GM19455 (cell line): ENCODE data around the gene ZBTB45.

Source experiments
- ATAC-seq: cut with Tn5 transposase; IDR thresholded peaks from one replicate; pipeline ENCODE4 v1.9.1; 2021; ENCODE audit not compliant: unreplicated experiment

The ZBTB45 gene

DNA sequence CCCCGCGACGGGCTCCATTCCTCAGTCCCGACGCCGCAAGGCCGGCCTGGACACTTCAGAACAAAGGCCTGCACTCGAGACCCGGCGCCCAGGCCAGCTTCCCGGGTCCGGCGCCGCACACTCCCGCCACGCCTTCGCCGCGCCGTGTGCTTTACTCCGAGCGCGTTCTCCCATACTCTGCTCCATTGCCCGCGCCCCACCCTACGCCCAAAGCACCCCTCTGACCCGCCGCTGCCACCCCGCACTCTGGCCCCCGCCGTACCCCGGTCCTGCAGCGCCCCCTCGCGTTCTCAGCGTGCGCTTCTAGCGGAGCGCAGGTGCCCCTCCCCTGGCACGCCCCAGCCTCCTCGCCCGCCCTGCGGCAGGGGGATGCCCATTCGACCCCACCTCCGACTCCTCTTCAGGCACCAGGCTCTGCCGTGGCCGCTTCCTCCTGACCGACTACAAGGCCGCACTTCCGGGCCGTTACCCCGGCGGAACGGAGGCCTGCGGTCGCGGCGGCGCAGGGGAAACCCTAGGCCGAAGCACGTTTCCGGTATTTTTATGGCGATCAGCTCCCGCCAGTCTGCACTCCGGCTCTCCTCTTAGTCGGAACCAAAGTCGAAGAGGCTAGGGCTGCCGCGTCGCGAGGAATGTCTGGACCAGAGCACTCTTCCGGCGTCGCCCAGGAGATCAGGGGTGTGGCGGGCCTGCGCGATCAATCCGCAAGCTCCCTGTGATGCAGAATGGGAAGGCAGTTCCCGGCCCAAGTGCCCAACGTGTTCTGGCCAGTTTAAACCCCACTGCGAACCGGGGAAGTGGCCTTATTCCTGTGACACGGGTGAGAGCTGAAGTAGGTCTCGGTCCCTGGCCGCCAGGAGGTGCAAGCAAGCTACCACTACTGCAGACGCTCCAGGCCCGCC is at the start of gene ZBTB45:
TSS of gene ZBTB45 (minus strand) at position 456 of the 902 bp plus-strand sequence. CDS start 2,137 bp downstream, outside the sequence.
- ATAC-seq, result peak; percentile 73

DNA sequence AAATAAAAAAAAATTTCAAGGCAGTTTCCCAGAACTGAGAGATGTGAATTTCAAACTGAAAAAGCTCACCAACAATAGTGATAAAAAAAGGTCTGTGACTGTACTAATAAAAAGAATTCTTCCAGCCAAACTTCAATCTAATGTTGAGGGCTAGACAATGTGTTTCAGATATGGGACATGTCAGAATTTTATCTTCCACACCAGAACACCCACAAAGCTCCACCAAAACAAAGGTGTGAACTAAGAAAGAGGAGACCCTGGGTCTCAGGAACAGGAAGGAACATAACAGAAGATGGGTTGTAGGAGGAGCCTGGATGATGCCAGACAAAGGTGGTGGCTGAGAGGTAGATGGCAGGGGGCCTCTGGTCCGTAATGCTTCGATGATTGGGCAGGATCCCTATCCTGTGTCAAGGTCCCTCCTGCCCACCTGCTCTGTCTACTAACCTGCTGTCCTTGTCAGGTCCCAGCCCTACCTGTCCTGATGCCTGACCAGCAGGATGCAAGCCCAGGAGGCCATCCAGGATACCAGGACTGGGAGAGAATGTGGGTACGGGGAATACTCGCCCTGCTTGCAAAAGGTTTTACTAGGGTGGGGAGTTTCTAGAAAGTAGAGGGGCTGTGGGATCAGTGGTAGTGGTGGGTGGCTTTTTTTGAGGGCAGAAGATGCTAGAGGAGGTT is 49.0 kb upstream of the ZBTB45 start:
- no peak for ATAC-seq

DNA sequence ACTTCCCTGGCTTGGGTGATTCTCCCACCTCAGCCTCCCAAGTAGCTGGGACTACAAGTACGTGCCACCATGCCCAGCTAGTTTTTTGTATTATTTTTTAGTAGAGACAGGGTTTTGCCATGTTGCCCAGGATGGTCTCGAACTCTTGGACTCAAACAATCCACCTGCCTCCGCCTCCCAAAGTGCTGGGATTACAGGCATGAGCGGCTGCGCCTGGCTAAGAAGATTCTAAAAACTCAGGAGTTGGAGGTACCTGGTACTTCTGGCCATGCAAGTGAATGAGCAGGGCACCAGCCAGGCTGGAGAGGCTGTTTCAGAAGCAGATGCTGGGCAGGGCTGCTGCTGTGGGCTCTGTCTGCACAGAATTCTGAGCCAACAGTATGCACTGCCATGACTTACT is 47.4 kb upstream of the ZBTB45 start:
- ATAC-seq, result no peak

DNA sequence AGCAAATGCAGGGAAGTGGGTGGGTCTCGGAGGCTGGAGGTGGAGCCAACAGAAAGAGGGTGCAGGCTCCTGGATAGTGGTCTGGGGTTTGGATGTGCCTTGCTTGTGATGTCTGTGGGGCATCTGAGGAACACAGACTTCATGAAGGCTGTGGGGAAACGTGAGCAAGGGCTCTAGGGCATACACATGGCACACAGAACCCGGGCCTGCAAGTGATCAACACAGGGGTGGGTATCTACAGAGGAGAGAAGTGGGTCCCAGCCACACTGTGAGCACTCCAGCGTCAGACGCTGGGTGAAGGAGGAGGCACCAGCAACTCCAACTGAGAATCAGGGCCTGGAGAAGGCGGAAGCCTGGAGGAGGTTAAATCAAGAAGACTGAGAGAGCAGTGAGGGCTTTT is 44.2 kb upstream of the ZBTB45 start:
- no peak for ATAC-seq

DNA sequence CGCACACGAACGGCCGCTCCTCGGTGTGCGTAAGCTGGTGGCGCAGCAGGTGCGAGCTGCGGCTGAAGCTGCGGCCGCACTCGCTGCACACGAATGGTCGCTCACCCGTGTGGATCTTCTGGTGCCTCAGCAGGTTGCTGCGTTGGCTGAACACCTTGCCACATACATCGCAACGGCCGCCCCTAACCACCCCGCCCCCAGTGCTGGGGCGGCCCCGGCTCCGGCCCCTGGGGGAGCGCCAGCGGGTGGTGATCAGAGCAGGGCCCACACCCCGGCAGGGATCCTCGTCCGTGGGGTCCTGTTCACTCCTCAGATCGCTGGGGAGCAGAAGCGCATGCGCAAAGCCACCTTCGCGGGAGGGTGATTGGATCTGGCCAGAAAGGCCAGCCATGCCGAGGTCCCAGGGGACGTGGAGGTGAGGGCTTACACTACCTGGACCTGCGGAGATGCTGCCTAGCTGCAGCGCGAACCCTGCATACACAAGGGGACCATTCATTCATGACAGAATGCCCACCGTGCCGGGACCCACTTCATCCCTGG is 43.5 kb upstream of the ZBTB45 start:
- no peak for ATAC-seq

DNA sequence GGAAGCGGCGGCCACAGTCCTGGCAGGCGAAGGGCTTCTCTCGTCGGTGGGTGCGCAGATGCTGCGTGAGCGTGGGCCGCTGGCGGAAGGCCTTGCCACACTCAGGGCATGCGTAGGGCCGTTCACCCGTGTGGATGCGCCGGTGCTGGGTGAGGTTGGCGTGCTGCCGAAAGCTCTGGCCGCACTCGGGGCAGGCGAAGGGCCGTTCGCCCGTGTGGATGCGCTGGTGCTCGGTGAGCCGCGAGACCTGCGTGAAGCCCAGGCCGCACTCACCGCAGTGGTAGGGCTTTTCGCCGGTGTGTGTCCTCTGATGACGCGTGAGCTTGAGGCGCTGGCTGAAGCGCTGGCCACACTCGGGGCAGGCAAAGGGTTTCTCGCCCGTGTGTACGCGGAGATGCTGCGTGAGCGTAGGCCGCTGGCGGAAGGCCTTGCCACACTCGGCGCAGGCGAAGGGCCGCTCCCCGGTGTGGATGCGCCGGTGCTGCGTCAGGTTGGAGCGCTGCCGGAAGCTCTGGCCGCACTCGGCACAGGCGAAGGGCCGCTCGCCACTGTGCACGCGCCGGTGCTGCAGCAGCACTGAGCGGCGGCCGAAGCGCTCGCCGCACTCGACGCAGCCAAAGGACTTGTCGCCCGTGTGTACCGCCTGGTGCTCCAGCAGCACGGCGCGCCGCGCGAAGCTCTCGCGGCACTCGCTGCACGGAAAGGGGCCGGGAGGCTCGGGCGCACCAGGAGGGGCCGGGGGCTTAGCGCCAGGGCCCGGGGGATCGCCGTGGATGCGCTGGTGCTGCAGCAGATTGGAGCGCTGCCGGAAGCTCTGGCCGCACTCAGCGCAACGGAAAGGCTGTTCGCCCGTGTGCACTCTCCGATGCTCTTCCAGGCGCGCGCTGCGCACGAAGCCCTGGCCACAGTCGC is 42.8 kb upstream of the ZBTB45 start:
- no peak for ATAC-seq

DNA sequence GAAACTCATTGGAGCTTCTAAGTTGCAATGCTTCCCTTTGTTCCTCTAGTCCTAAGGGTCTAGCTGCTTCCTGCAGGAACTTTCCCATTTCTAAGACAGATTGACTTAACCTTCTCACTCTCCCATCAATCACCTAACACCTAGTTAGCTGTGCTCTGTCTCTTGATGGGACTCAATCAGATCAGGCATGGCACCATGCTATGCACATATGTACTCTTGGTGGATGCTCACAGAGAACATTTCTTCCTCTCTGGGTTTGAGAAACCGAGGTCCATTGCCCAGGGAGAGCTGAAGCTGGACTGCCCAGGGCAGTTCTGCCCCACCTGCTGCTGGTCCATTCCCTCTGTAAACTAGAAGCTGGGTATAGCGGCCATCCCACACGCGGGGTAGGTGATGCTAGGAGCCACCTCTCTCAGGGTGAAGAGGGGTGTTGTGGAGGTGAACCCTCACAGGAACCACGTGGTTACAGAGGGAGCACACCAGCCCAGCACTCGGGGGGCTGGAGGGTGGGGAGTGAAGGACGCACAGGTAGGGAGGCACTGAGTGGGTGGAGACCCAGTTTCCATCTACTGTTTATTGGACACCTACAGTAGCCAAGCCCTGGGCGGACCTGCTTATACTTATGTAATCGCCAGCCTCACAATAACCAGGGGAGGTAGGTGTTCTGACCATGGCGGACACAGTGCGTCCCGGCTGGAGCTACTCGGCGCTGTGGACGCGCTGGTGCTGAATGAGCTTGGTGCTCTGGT is 41.9 kb upstream of the ZBTB45 start:
- no peak for ATAC-seq

DNA sequence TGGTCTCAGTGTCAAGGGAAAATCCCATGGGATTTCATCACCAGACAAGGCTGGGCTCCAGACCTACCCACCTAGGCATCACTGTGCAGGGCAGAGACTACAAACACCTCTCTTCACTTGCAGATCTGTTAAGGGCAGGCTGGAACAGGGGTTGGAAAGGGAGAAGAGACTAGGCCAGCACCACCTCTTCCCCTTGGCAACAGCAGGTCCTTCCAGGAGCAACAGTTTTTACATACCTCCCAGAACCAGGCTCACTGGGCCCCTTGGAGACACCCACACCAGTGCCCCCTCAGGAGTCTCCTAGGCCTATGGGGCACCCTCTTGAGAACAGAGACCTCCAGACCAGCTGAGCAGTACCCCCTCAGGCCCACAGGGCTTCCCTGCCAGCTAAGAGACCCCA is 41.3 kb upstream of the ZBTB45 start:
- ATAC-seq, result no peak

DNA sequence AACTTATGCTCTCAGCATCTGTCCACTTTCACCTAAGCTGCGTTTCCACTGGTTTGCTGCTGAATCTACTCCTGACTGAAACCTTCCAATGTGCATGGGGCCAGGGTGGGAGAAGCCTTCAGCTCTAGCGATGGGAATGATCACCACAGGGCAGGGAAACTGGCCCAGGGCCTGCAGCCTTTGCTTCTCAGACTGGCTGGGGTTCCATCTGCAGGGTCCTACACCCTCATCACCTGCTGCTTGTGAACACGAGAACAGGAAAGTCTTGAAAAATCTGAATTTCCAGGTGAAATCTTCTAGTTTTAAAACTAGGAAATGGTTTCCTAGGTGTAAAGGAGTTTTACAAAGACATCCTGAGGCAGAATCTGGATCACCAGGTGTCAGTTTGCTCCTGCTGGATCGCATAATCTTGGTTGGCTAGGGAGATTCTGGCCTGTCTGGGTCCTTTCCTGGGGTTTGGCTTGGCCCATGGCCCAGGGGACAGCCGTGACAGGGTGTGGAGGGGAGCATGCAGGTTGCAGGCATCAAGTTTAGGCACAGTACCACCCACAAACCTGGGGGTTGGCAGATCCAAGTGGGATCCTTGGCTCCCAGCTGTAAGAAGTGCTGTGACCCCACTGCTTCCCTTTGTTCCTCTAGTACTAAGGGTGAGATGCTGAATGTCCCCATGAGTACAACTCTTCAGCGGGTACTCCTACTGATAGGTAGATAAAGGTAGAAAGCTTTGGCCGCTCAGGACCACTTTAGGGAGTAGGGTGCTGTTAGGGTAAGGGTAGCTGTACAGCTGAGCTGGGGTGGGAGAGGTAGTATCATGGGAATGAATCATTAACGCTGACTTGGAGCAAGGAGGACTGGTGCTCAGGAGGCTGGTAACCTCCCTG is 40.6 kb upstream of the ZBTB45 start:
- no peak for ATAC-seq

DNA sequence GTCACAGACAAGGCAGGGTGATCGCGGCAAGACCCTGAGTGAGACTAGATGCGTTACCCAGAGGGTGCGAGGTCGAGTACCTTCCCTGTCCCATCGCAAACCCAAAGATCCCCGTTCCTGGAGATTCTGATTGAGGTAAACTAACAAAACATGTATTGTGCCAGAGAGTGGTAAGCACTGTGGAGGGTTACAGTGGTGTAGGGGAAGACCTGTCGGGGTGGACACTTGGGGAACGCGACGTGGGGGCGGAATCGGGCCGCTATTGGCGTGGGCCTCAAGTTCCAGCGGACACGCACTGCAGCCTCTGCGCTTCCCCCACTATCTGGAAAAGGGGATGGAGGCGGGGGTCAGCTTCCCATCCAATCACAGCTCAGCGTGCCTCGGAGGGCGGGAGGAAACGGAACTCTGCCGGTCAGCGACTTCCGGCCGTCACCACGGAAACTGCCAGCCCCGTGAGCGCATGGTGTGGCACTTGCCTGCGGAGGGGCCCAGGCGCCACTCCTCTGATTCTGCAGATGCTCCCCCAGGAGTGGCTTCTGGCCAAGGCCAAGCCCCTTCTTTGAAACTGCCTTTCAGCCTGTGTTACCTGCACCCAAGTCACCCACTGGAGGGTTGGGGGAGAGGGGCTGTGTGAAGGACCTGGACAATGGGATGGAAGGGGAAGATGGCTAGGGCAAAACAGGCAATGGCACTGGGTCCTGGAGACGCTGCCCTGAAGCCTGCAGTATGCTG is 39.8 kb upstream of the ZBTB45 start:
- no peak for ATAC-seq

DNA sequence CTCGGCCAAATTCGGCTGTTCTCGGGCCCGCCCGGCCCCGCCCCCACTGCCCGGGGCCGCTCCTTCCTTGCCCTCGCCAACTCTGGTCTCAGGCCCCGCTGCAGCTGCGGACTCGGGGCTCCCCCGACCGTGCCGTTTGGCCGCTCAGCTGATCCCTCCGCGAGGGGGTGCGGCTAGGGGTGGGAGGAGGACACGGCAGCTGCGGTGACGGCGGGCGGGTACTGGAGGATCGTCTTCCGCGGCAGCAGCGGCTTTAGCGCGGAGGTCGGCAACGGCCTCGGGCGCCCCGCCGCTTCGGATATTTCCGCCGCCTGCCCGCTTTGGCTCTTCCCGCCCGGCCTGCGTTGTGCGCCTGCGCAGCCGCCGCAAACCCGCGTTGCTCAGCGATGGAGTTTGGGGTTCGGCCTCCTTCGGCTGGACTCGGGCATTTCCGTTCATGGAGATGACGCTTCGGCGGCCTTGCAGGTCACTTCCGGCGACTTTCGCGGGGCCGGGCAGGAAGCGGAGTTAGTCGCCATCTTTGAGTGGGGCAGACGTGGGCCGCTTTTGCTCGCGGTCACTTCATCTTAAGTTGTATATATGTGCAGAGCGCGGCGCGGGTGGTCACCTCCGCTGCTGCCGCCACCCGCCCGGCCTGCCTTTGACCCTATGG is 39.1 kb upstream of the ZBTB45 start:
- ATAC-seq, result peak; percentile 56

DNA sequence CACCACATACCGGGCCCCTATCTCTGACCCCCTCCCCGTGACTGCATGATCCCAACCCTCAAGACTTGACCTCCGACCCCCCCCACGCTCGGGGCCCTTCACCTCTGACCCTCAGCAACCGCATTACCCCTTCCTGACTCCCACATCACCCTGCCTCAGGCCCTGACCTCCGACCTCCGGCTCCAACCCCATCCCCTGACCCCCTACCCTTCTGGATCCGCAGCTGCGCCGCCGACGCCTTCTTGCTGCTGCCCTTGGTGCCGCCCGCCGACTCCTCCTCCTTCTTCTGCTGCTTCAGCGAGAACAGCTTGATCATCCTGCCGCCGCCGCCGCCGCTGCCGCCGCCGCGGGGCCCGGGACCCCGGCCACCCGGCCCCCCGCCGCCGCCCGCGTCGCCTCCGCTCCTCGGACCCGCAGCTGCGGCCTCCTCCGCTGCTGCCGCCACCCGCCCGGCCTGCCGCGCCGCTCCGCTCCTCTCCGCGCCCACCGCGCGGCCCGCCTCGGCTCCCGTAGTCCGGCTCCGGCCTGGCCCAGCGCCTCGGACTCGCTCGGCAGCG is 38.5 kb upstream of the ZBTB45 start, which contains the start of gene UBE2M:
TSS of gene UBE2M (minus strand) at position 546 of the 557 bp plus-strand sequence. CDS start at position 316, 230 bp downstream.
- no peak for ATAC-seq

DNA sequence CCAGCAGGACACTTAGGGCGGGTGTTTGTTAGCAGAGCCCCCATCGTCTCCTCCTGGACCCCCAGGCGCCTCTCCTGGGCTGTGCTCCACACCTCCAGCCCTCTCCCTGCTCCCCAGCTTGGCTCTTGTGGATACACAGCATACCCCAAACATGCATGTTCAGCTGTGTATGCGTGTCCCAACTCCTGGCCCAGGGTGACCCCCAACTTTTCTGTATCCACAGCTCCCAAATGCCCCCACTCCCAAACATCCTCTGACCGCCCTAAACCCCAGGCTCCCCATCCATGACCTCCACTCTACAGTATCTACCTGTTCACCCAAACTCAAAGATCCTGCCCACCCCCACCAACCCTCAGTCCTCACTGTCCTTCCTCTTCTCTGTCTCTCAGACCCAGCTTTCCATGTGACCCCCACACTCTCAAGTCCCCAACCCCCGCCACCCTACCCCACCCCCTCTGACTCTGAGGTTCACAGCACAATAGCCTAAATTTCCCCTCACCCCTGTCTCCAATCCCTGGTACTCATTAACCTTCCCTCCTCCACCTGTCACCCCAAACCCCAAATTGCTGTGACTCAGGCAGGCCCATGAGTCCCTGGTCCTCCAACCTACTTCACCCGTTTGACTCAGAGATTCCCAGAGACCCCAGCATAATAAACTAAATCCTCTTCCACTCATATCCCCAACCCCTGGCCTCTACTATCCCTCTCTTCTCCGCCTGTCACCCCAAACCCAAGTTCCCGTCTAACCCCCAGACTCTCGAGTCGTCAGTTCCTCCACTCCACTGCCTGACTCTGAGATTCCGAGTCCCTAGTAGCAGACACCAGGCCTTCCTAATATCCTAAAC is 37.8 kb upstream of the ZBTB45 start:
- ATAC-seq, result no peak

DNA sequence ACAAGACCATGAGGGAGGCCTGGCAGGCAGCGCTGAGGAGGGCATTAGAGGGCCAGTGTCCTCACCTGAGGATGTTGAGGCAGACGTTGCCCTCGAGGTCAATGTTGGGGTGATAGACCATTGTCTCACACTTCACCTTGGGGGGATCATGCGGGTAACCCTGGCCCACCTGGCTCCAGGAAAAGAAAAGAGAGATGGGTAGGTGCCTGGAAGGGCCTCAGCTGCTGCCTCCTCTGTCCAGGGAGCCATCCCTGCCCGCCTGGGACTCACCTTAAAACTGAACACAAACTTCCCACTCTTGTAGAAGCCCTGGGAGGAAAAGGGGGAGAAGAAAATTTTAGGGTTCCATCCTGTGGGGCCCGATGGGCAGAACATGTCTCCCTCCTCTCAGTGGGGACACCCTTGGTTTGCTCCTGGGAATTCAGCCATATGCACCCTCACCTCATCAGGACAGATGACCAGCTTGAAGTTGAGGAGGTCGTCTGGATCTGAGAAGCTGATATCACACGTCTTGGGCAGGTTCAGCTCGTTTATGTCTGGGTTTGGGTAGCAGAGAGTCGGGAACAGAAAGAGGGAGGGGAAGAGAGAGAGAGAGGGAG is 37.1 kb upstream of the ZBTB45 start:
- no peak for ATAC-seq

DNA sequence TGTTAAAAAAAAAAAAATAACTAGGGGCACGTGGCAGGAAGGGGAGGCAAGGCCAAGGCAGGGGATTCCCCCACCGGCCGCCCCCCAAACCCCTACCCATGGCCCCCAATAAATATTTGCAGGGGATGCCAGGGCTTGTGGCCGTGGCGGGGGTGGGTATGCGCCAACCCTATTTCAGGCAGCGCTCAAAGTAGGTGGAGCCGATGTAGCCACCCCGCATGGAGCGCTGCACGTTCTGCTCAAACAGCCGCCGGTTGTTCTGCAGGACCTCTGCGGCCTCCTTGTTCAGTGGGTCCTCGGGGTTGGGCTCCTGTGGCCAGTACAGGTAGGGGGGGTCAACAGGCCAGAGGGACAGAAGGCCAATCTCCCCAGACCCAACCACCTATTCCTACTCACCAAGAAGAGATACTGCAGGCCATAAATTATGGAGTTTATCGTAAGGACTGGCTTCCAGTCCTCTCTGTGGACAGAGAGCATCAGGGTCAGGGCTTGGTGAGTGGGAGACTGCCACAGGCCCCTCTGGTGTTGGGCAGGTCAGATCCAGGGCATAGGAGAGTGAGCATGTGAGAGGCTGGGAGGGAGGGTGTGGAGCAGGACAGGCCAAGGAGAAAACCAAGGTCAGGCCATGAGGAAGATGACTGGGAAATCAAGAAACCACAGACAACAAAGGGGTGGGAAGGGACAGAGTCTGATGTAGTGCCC is 36.5 kb upstream of the ZBTB45 start:
- no peak for ATAC-seq
